NCI-H1092 treated with DMSO at 0.1 percent for 48 hours (cell line): ENCODE measurements around the gene EPHB3.

Experiments used
- DNase-seq: peaks from one replicate; lab custom pipeline; 2025; lab: John Stamatoyannopoulos, UW

Gene EPHB3

DNA sequence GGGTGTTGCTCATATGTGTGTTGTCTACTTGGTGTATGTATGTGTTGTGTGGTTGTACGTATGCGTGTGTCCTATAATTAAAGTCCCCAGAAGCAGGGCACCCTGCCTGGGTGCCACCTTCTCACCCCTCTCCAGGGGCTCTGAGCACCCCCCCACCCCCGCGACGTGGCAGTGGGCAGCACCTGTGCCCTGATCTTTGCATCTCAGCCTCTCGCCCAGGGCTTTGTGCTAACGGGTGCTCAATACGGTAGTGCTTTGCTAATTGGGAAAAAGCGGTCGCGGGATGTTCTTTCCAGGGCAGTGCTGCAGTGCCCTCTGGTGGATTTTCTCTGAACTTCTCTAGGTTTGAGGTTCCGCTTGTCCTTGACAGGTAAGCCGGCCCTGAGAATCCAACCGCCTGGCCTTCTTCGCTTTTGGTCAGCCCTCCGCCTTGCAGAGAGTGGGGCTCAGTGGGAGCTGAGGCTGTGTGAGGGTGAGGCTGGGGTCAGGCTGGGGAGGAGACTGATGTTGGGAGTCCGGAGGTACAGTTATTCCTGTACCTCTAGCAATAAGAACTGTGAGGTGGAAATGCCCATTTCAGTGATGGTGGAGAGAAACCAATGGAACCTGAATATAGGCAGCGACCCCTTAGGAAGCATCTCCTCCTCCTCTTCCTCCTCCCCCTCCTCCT, 17.6 kb upstream of the EPHB3 start:
- DNase-seq: peak; percentile 85

DNA sequence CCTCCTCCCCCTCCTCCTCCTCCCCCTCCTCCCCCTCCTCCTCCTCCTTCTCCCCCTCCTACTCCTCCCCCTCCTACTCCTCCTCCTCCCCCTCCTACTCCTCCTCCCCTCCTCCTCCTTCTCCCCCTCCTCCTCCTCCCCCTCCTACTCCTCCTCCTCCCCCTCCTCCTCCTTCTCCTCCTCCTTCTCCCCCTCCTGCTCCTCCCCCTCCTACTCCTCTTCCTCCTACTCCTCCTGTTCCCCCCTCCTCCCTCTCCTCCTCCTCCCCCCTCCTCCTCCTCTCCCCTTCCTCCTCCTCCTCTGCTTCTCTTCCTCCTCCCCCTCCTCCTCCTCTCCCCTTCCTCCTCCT, 17.1 kb upstream of the EPHB3 start:
- no peak for DNase-seq

- no peak for DNase-seq
Observed at GRCh38 chr3:184545769-184546168, 15.8 kb upstream of the EPHB3 start.

- no peak for DNase-seq
Observed at GRCh38 chr3:184546252-184546651, 15.3 kb upstream of the EPHB3 start.

- no peak for DNase-seq
Observed at GRCh38 chr3:184549796-184550577, 11.6 kb upstream of the EPHB3 start.

DNA sequence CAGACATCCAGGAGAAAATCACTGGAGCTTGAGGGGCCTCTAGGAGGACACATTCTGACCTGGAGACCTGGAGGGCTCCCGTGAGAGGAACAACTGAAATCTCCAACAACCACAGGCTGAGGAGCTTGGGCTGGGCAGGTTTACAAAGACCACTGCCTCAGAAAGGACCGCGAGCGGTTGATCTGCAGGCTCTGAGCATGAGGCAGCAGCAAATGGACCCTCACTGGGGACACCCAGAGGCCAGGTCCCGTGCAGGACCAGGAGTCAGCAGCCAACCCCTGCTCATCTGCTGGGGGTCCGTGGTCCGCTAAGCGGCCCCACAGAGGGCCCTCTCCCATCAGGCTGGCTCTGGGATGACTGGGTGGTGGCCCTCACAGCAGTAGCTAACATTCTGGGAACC, 10.5 kb upstream of the EPHB3 start:
- DNase-seq: no peak

DNA sequence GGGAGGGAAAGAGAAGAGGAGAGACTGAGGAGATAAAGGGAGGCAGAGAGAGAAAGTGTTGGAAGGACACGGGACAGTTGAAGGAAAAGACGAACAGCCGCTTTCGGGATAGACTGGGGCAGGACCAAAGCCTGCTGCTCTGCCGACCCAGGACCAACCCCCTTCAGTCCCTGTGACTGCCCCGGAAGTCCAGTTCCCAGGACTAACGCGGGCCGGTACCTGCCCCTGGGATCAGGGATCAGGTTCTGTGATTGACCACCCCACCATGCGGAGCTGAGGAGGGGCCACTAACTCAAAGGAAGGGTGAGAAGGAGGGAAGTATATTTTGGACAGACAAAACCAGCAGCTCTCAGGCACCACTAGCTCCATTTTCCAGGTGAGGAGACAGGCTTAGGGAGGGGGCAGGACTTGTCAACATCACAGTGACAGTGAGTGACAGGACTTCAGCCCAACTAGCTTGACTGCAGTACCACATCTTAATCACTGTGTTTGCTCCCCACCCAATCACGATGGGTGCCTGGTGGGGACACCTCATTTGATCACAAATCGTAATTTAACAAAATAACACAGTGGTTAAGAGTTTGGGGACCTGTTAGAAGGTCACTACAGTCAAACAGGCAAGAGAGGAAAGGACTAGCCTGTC, 9.8 kb upstream of the EPHB3 start:
- no peak for DNase-seq

DNA sequence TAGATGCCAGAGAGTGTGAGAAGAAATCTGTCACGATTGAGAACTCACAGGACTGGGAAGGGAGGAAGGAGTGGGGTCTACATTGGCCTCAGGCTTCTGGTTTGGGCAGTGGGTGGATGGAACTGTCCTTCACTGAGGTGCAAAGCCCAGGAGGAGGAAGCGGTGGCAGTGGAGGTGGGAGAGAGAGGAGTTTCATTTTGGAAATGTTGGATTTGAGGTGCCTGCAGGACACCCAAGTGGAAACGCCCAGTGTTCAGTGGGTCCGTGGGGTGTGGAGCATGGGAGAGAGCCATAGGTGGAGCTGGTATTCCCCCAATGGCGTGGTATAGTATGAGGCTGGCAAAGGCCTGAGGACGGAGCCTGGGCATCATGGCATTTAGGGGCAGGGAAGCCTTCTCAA, 9.3 kb upstream of the EPHB3 start:
- no peak for DNase-seq

DNA sequence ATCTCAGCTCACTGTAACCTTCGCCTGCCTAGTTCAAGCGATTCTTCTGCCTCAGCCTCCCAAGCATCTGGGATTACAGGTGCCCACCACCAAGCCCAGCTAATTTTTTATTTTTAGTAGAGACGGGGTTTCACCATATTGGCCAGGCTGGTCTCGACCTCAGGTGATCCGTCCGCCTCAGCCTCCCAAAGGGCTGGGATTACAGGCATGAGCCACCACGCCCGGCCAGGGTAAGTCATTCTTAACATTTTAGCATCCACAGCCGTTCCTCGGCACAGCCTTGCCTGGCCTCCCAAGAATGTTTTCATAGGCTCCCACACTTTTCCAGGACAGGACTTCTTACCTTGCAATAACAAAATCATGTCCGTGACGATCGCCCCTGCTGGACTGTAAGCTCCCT, 8.7 kb upstream of the EPHB3 start:
- no peak for DNase-seq

DNA sequence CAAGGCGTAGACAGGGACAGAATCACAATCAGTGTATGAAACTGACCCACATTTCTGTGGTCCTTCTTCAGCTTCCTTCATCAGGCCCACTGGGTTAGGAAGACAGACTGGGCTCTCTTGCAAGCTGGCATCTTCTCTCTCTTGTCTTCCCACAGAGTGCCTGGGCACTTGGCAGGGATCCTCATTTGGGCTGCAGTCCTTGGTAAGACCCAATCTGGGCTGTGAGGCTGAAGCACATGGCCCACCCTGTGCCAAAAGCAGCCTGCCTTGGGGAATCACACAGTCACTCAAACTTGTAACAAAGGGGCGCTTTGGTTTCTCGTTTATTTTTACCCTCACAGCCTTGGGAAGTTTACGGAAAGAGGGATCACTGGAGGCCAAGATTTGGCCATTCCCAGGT, 8.2 kb upstream of the EPHB3 start:
- DNase-seq: no peak

- DNase-seq: no peak
Observed at GRCh38 chr3:184554461-184554860, 7.1 kb upstream of the EPHB3 start.

- DNase-seq: no peak
Observed at GRCh38 chr3:184556582-184557347, 4.8 kb upstream of the EPHB3 start.

DNA sequence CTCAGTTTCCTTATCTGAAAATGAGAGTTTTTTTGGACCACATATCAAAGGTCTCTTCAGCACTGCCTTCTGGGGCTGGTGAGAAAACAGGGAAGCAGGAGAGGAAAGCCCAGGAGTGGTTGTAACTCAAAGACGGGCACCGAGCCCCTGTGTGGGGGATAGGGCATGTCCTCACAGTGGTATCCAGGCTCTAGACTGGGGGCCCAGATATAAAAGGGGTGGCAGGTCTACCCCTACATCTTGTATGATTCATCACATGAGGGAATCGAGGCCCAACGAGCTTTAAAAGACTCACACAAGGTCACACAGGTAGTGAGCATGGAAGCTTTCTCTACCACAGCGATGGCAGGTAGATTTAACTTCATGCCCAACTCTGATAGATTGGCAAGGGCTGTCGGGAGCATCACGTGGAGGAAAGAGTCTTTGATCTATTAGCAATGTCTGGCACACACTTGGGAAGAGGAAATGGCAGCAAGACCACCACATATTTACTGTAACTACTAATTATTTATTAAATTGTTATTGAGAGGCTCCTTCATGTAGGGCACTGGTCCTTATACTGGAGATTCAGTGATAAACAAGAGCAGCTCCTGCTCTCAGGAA, 4.1 kb upstream of the EPHB3 start:
- no peak for DNase-seq

GRCh38 chr3:184558726-184559125, 2.9 kb upstream of the EPHB3 start:
- peak; percentile 45 for DNase-seq

DNA sequence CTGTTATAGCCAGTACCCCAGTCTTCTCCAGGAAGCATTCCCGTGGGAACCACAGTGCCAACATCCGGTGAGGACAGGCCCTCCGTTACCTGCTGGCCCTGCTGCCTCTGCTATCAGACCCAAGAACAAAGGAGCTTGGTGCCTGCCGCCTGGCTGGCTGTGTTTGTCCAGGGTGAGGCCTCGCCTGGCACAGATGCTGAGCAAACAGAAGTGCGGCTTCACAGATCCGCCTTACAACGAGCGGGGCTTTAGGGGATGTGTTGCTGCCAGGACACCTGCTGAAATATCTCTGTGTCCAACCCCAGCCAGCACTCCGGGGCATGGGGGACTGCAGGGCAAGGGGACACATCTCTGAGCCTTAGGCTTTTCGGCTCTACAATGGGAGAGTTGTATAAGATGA, 2.2 kb upstream of the EPHB3 start:
- peak; percentile 92 for DNase-seq

DNA sequence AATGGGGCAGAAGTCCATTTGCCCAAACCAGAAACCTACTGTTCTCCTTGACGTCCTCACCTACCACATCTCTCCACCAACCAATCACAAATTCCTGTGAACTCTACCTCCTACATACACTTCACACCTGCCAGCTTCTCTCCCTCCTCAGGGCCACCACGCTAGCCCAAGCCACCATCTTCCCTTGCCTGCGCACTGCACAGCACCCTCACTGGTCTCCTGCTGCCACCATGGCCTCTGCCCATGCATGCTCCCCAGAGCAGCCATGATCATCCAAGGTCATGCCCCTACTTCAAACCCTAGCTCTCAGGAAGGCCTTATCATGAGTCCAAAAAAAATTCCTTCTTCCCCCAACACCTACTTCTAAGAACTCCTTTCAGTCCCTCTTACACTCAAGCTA, 1.1 kb upstream of the EPHB3 start:
- no peak for DNase-seq

DNA sequence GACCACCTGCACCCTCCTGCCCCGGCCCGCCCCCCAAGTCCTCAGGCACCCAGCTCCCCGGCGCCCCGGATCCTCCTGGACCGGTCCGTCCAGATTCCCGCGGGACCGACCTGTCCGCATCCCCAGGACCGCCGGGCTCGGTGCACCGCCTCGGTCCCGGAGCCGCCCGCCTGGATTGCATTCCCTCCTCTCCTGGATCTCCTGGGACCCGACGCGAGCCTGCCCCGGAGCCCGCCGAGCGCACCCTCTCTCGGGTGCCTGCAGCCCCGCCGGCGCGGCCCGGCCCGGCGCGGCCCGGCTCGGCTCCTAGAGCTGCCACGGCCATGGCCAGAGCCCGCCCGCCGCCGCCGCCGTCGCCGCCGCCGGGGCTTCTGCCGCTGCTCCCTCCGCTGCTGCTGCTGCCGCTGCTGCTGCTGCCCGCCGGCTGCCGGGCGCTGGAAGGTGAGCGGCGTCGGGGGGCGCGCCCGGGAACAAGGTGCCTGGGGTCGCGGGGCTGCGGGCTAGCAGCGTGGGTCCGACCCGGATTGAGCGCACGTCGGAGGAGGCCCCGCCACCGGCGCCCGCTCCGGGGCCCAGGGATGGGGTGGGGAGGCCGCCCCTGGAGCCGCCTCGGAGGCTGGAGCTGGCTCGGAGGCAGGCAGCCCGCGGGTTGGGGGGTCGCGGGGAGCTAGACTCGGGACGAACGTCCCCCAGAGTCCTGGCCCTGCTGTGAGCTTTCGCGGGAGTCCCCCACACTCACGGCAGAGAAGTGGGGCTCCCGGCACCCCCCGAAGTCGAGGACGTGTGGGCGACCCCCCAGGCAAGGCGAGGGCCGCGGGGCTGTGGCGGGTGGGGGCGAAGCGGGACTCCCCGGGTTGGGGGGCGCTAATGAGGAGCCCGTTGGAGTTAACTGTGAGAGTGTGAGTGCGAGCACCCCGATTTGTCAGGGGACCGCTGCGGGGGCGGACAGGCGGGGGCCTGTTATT, 610 bp downstream of the EPHB3 start:
- DNase-seq: peak; percentile 34

DNA sequence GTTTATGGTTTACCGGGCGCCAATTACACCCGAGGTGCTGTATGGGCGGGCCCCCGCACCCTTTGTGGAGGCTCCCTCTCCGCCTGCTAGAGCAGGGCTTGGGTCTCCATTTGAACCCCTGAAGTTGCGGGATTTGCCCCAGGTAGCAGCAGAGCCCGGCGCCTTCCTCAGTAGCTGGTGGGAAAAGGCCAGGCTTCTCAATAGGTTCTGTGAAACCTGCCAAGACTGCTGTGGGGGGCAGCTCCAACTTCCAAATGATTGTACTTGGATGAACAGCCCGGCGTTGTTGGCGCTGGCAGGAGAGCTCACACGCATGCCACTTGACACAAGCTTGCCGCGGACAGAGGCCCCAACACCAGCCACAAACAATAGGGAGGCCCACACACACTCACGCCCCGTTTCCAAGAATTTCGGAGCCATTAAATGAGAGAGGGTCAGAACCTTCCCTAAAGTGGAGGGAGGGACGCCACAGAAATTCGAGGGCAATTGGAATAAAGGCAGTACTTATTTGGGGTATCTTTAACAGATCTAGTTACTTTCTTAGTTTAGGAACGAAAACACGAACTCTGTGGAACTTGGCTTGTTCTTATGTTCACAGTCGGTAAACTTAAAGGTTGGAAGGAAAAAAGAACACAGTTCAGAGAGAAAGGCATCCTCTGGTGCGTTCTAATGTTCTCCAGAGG, 1.4 kb downstream of the EPHB3 start:
- DNase-seq: peak; percentile 20

DNA sequence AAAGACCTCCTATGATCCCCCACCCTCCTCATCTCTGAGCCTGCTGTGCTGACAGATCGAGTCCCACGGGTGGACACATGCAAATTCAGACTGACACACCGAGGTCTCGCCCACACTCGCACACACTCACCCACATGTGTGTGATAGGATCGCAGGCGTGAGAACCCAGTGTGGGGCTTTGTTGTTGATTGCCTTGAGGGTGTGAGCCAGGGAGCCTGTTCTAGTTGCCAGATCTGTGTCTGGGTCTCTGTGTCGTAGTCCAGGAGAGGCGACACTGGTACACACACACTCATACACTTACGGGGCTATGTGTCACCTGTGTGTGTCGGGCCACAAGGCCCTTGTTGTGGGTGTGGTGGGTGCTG, 2.0 kb downstream of the EPHB3 start:
- no peak for DNase-seq

GRCh38 chr3:184563941-184564684, 2.5 kb downstream of the EPHB3 start:
- no peak for DNase-seq
